Measurements from ENCODE around the gene TMEM245. TPM values are rescaled to one million over a fixed set of nuclear protein-coding genes. Genes with fewer than 3 reads are reported as not detected.
"Not testable (repeated sequence)": the region's sequence is repeated elsewhere in the genome, so short reads cannot be mapped to it uniquely, and the experiment has no call there.

Gene TMEM245
- total RNA-seq, 1 experiment from 2014 or later: 110 TPM

GRCh38 chr9:108972626-108973209, 147.0 kb downstream of the TMEM245 start:
- BruUV-seq (replicated peaks): no TSS peak
- no peaks in the 10 kb centered on the region for H3K9me3 ChIP-seq
- Mint-ChIP-seq H3K27ac (ENCODE audit: unreplicated experiment) (no peak overlapping the region), H3K9me3 (ENCODE audit: unreplicated experiment) (peaks cover 9% of the 10 kb centered on the region), H3K36me3 (ENCODE audit: insufficient read depth, unreplicated experiment) (peaks cover 52% of the 10 kb centered on the region), H3K4me3 (ENCODE audit: unreplicated experiment) (no peak overlapping the region), H3K4me1 (ENCODE audit: low read depth, unreplicated experiment) (no peaks in the 10 kb centered on the region), H3K27me3 (ENCODE audit: insufficient read depth, unreplicated experiment) (no peaks in the 10 kb centered on the region)
- no peak for DNase-seq
- no peaks in the 10 kb centered on the region for H3K4me1 ChIP-seq
- CTCF ChIA-PET: no interaction called here
- H3K27me3 ChIP-seq (replicated peaks; ENCODE audit: control insufficient read depth, insufficient read depth, low read length): no peaks in the 10 kb centered on the region
- POLR2A ChIA-PET: no interaction called here
- no peak overlapping the region for H3K4me3 ChIP-seq (ENCODE audit: low read depth, low read length)
- H3K36me3 ChIP-seq (ENCODE audit: control insufficient read depth, insufficient read depth, low read length): peaks cover 2% of the 10 kb centered on the region
- intact Hi-C loops (cut with micrococcal nuclease; ENCODE audit: unreplicated experiment): no loop called here
- TF ChIP-seq CTCF (IDR thresholded peaks at IDR 0.05; ENCODE audit: insufficient read depth in 1 of 2, low read depth in 1 of 2, low read length in 1 of 2, severe bottlenecking in 1 of 2, unreplicated experiment in 1 of 2): no peak

- H3K4me1 Mint-ChIP-seq (ENCODE audit: low read depth, unreplicated experiment): no peaks in the 10 kb centered on the region
- Histone ChIP-seq H3K36me3 (ENCODE audit: control insufficient read depth, insufficient read depth, low read length) (peaks cover 2% of the 10 kb centered on the region), H3K9me3 (no peaks in the 10 kb centered on the region), H3K4me1 (no peaks in the 10 kb centered on the region), H3K4me3 (ENCODE audit: low read depth, low read length) (no peak overlapping the region), H3K27me3 (replicated peaks; ENCODE audit: control insufficient read depth, insufficient read depth, low read length) (no peaks in the 10 kb centered on the region)
- ChIA-PET POLR2A (no interaction called here), CTCF (no interaction called here)
- no peak for DNase-seq
- BruUV-seq (replicated peaks): no TSS peak
- intact Hi-C loops (cut with micrococcal nuclease; ENCODE audit: unreplicated experiment): no loop called here
- peaks cover 9% of the 10 kb centered on the region for H3K9me3 Mint-ChIP-seq (ENCODE audit: unreplicated experiment)
- no peak overlapping the region for H3K4me3 Mint-ChIP-seq (ENCODE audit: unreplicated experiment)
- H3K27ac Mint-ChIP-seq (ENCODE audit: unreplicated experiment): no peak overlapping the region
- TF ChIP-seq CTCF (IDR thresholded peaks at IDR 0.05; ENCODE audit: insufficient read depth in 1 of 2, low read depth in 1 of 2, low read length in 1 of 2, severe bottlenecking in 1 of 2, unreplicated experiment in 1 of 2): no peak
- H3K27me3 Mint-ChIP-seq (ENCODE audit: insufficient read depth, unreplicated experiment): no peaks in the 10 kb centered on the region
- H3K36me3 Mint-ChIP-seq (ENCODE audit: insufficient read depth, unreplicated experiment): peaks cover 52% of the 10 kb centered on the region
These were observed 147.6 kb downstream of the TMEM245 start for GRCh38 chr9:108972186-108972585.

GRCh38 chr9:108971392-108971791, 148.4 kb downstream of the TMEM245 start:
- H3K9me3 ChIP-seq; POLR2A ChIA-PET; H3K4me1 ChIP-seq; BruUV-seq (replicated peaks); H3K36me3 ChIP-seq (ENCODE audit: control insufficient read depth, insufficient read depth, low read length); CTCF ChIA-PET; H3K27me3 ChIP-seq (replicated peaks; ENCODE audit: control insufficient read depth, insufficient read depth, low read length); H3K27me3 Mint-ChIP-seq (ENCODE audit: insufficient read depth, unreplicated experiment); DNase-seq; H3K4me1 Mint-ChIP-seq (ENCODE audit: low read depth, unreplicated experiment); H3K27ac Mint-ChIP-seq (ENCODE audit: unreplicated experiment); H3K4me3 ChIP-seq (ENCODE audit: low read depth, low read length); intact Hi-C loops (cut with micrococcal nuclease; ENCODE audit: unreplicated experiment); H3K4me3 Mint-ChIP-seq (ENCODE audit: unreplicated experiment); H3K9me3 Mint-ChIP-seq (ENCODE audit: unreplicated experiment): not testable (repeated sequence)
- peaks cover 51% of the 10 kb centered on the region for H3K36me3 Mint-ChIP-seq (ENCODE audit: insufficient read depth, unreplicated experiment)

- ChIA-PET CTCF (no interaction called here), POLR2A (no interaction called here)
- BruUV-seq (replicated peaks): no TSS peak
- Mint-ChIP-seq H3K4me3 (ENCODE audit: unreplicated experiment) (no peak overlapping the region), H3K27ac (ENCODE audit: unreplicated experiment) (no peak overlapping the region), H3K36me3 (ENCODE audit: insufficient read depth, unreplicated experiment) (peaks cover 53% of the 10 kb centered on the region), H3K9me3 (ENCODE audit: unreplicated experiment) (peaks cover 9% of the 10 kb centered on the region), H3K27me3 (ENCODE audit: insufficient read depth, unreplicated experiment) (no peaks in the 10 kb centered on the region), H3K4me1 (ENCODE audit: low read depth, unreplicated experiment) (no peaks in the 10 kb centered on the region)
- H3K36me3 ChIP-seq (ENCODE audit: control insufficient read depth, insufficient read depth, low read length): peaks cover 2% of the 10 kb centered on the region
- DNase-seq: no peak
- H3K4me3 ChIP-seq (ENCODE audit: low read depth, low read length): no peak overlapping the region
- TF ChIP-seq CTCF (IDR thresholded peaks at IDR 0.05; ENCODE audit: insufficient read depth in 1 of 2, low read depth in 1 of 2, low read length in 1 of 2, severe bottlenecking in 1 of 2, unreplicated experiment in 1 of 2): no peak
- intact Hi-C loops (cut with micrococcal nuclease; ENCODE audit: unreplicated experiment): no loop called here
- no peaks in the 10 kb centered on the region for H3K27me3 ChIP-seq (replicated peaks; ENCODE audit: control insufficient read depth, insufficient read depth, low read length)
- H3K9me3 ChIP-seq: no peaks in the 10 kb centered on the region
- no peaks in the 10 kb centered on the region for H3K4me1 ChIP-seq
These were observed 151.8 kb downstream of the TMEM245 start for GRCh38 chr9:108967916-108968315.
